GM21381 (cell line): ENCODE measurements around the gene PPP6R1.

ENCODE experiments used
- ATAC-seq: cut with Tn5 transposase; IDR thresholded peaks from one replicate; pipeline ENCODE4 v1.9.1; 2021; ENCODE audit warnings: mild to moderate bottlenecking, moderate library complexity; ENCODE audit not compliant: unreplicated experiment

The PPP6R1 gene

DNA sequence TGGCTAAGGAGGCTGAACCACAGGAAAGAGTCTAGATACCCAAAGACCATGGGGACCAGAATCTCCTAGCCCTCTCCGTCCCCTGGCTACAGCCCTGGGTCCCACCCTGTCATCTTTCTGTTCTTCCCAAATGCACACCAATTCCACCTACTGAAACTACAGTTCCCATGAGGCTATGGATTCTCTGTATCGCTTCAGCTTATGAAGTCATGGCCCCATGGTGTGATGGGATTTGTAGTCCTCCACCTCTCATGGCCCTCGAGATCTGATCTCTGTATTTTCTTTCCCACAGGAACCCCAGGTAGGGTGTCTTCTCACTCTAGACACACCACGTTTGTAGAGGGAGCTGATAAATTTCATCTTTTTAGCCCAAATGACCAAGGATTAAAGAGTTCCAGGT lies 61.3 kb downstream of the PPP6R1 start:
- no peak for ATAC-seq

- no peak for ATAC-seq
Measured at GRCh38 chr19:55196803-55197202, 62.0 kb downstream of the PPP6R1 start.

DNA sequence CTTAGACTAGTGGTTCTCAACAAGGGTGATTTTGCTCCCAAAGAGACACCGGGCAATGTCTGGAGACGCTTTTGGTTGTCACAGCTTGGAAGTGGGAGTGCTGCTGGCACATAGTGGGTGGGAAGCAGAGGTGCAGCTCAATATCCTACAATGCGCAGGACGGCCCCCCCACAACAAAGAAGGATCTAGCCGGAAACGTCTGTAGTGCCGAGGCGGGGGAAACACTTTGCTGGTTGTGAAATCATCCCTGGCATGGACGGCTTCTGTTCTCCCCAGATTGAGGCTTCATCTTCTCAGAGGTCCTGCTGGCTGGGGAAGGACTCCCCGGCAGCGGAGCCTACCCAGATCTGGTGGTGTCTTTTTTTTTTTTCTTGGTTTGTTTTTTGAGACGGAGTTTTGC lies 65.3 kb downstream of the PPP6R1 start:
- no peak for ATAC-seq

DNA sequence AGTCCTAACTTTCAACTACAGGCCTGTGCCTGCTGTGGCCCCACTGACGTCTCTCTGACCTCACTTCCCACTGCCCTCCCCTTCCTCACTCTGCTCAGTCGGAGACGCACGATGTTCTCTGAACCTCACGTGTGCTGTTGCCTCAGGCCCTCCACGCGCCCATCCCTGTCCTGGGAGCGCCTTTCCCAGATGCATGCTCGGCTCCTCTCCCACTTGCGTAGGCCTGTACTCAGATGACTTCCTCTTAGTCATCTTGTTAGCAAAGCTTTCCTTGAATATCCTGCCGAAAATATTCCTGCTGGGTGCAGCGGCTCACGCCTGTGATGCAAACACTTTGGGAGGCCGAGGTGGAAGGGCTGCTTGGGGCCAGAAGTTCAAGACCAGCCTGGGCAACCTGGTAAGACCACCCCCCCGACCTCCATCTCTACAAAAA lies 69.4 kb downstream of the PPP6R1 start:
- ATAC-seq: no peak

DNA sequence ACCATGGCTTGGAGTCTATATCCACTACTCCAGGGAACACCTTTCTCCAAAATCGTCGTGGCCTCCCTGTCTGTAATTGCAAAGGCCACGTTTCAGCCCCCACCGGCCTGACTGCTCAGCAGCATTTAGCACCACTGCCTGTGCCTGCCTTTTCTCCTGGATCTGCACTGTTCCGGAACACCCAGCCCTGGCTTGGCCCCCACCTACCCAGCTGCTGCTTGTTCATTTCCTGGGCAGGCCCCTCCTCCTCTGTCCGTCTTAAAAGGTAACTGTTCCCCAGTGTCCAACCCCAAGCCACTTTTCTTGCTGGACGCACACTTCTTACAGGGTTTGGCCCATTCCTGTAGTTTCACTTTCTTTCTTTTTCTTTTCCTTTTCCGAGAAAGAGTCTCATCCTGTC lies 70.2 kb downstream of the PPP6R1 start:
- ATAC-seq: no peak

GRCh38 chr19:55186080-55186479 lies 72.7 kb downstream of the PPP6R1 start:
- no peak for ATAC-seq

- no peak for ATAC-seq
Measured at GRCh38 chr19:55181740-55182139, 77.1 kb downstream of the PPP6R1 start.
